ENCODE measurements around the gene ZDHHC8.

The ZDHHC8 gene

GRCh38 chr22:20143883-20144665, 12.5 kb downstream of the ZDHHC8 start:
- H2AFZ ChIP-seq (ENCODE audit: low read length): no peak overlapping the region
- no peaks in the 10 kb centered on the region for H3K4me1 ChIP-seq (ENCODE audit: insufficient read depth, low read length, severe bottlenecking)
- no peaks in the 10 kb centered on the region for H3F3A ChIP-seq (ENCODE audit: insufficient read depth, low read length)
- H3K9me3 ChIP-seq (ENCODE audit: low read length): no peaks in the 10 kb centered on the region
- H3K9ac ChIP-seq (ENCODE audit: low read length): no peak overlapping the region
- no peak overlapping the region for H3K27ac ChIP-seq (ENCODE audit: low read depth, low read length, poor library complexity, severe bottlenecking)
- H3K27me3 ChIP-seq (ENCODE audit: insufficient read depth, low read length): no peaks in the 10 kb centered on the region
- H3K4me3 ChIP-seq (ENCODE audit: low read depth, low read length, poor library complexity, severe bottlenecking): no peak overlapping the region
- H3K79me2 ChIP-seq (ENCODE audit: insufficient read depth, low read length): no peaks in the 10 kb centered on the region
- TF ChIP-seq EZH2 (IDR thresholded peaks at IDR 0.05; ENCODE audit: borderline replicate concordance, low read length): no peak
- TF ChIP-seq CTCF (IDR thresholded peaks at IDR 0.05; ENCODE audit: low read length): no peak
- no peaks in the 10 kb centered on the region for H3K9me2 ChIP-seq (ENCODE audit: low read depth, low read length)
- H3K4me2 ChIP-seq (ENCODE audit: low read length): no peak overlapping the region
- H3K36me3 ChIP-seq (ENCODE audit: insufficient read depth, low read length): no peaks in the 10 kb centered on the region
- H4K20me1 ChIP-seq (ENCODE audit: insufficient read depth, low read length): no peaks in the 10 kb centered on the region

GRCh38 chr22:20145206-20145831, 13.7 kb downstream of the ZDHHC8 start:
- no peaks in the 10 kb centered on the region for H3K9me3 ChIP-seq (ENCODE audit: low read length)
- no peak overlapping the region for H3K4me3 ChIP-seq (ENCODE audit: low read depth, low read length, poor library complexity, severe bottlenecking)
- TF ChIP-seq CTCF (IDR thresholded peaks at IDR 0.05; ENCODE audit: low read length): no peak
- TF ChIP-seq EZH2 (IDR thresholded peaks at IDR 0.05; ENCODE audit: borderline replicate concordance, low read length): no peak
- H3F3A ChIP-seq (ENCODE audit: insufficient read depth, low read length): no peaks in the 10 kb centered on the region
- no peak overlapping the region for H3K27ac ChIP-seq (ENCODE audit: low read depth, low read length, poor library complexity, severe bottlenecking)
- H3K27me3 ChIP-seq (ENCODE audit: insufficient read depth, low read length): no peaks in the 10 kb centered on the region
- no peaks in the 10 kb centered on the region for H3K4me1 ChIP-seq (ENCODE audit: insufficient read depth, low read length, severe bottlenecking)
- no peaks in the 10 kb centered on the region for H4K20me1 ChIP-seq (ENCODE audit: insufficient read depth, low read length)
- no peak overlapping the region for H3K9ac ChIP-seq (ENCODE audit: low read length)
- no peaks in the 10 kb centered on the region for H3K9me2 ChIP-seq (ENCODE audit: low read depth, low read length)
- no peaks in the 10 kb centered on the region for H3K79me2 ChIP-seq (ENCODE audit: insufficient read depth, low read length)
- H3K36me3 ChIP-seq (ENCODE audit: insufficient read depth, low read length): no peaks in the 10 kb centered on the region
- H2AFZ ChIP-seq (ENCODE audit: low read length): no peak overlapping the region
- no peak overlapping the region for H3K4me2 ChIP-seq (ENCODE audit: low read length)

- H3F3A ChIP-seq (ENCODE audit: insufficient read depth, low read length): no peaks in the 10 kb centered on the region
- no peak overlapping the region for H3K27ac ChIP-seq (ENCODE audit: low read depth, low read length, poor library complexity, severe bottlenecking)
- no peaks in the 10 kb centered on the region for H4K20me1 ChIP-seq (ENCODE audit: insufficient read depth, low read length)
- H3K27me3 ChIP-seq (ENCODE audit: insufficient read depth, low read length): no peaks in the 10 kb centered on the region
- no peak overlapping the region for H3K4me3 ChIP-seq (ENCODE audit: low read depth, low read length, poor library complexity, severe bottlenecking)
- no peaks in the 10 kb centered on the region for H3K36me3 ChIP-seq (ENCODE audit: insufficient read depth, low read length)
- H3K4me1 ChIP-seq (ENCODE audit: insufficient read depth, low read length, severe bottlenecking): no peaks in the 10 kb centered on the region
- no peak overlapping the region for H3K4me2 ChIP-seq (ENCODE audit: low read length)
- no peaks in the 10 kb centered on the region for H3K9me2 ChIP-seq (ENCODE audit: low read depth, low read length)
- TF ChIP-seq EZH2 (IDR thresholded peaks at IDR 0.05; ENCODE audit: borderline replicate concordance, low read length) (no peak), CTCF (IDR thresholded peaks at IDR 0.05; ENCODE audit: low read length) (no peak)
- H3K9me3 ChIP-seq (ENCODE audit: low read length): no peaks in the 10 kb centered on the region
- H3K9ac ChIP-seq (ENCODE audit: low read length): no peak overlapping the region
- H2AFZ ChIP-seq (ENCODE audit: low read length): no peak overlapping the region
- H3K79me2 ChIP-seq (ENCODE audit: insufficient read depth, low read length): no peaks in the 10 kb centered on the region
Measured at GRCh38 chr22:20145832-20146223, 14.2 kb downstream of the ZDHHC8 start.
